Aorta (tissue), 5 donors: Measurements from ENCODE around the gene TAS2R42. TPM values are rescaled to one million over a fixed set of nuclear protein-coding genes. Genes with fewer than 3 reads are reported as not detected.

Experiments
- ATAC-seq: fragments of 200-7000 bp; cut with Tn5 transposase; one replicate; pipeline ENCODE4 v1.9.1; 2022; ENCODE audit warnings: moderate library complexity; ENCODE audit not compliant: low FRiP score
- DNase-seq, 2 donors: peaks; one replicate each; pipeline ENCODE4 v3.0.0-alpha.2; 2020
- H3K27ac ChIP-seq, 2 donors: one replicate each; pipeline ENCODE4 v1.5.1; 2013; ENCODE audit warnings: low read length in 2 of 2, mild to moderate bottlenecking in 2 of 2, moderate library complexity in 2 of 2, control low read depth in 1 of 2, inconsistent platforms in 1 of 2, low read depth in 1 of 2
- H3K27me3 ChIP-seq, 2 donors: one replicate each; pipeline ENCODE4 v1.6.1; 2013; ENCODE audit warnings: control low read depth in 1 of 2, low read length in 1 of 2, mild to moderate bottlenecking in 1 of 2, moderate library complexity in 1 of 2; ENCODE audit not compliant: insufficient read depth in 2 of 2, control insufficient read depth in 1 of 2
- H3K36me3 ChIP-seq, 2 donors: one replicate each; pipeline ENCODE4 v1.6.1; 2013; ENCODE audit warnings: control low read depth in 1 of 2, low read length in 1 of 2, mild to moderate bottlenecking in 1 of 2; ENCODE audit not compliant: insufficient read depth in 2 of 2, control insufficient read depth in 1 of 2
- H3K4me1 ChIP-seq, 2 donors: one replicate each; pipeline ENCODE4 v1.6.1; 2013; ENCODE audit warnings: low read length in 2 of 2, control low read depth in 1 of 2, mild to moderate bottlenecking in 1 of 2, moderate library complexity in 1 of 2; ENCODE audit not compliant: insufficient read depth in 2 of 2, control insufficient read depth in 1 of 2
- H3K4me3 ChIP-seq, 2 donors: one replicate each; pipeline ENCODE4 v1.5.1; 2013; ENCODE audit warnings: low read length in 2 of 2, control low read depth in 1 of 2, mild to moderate bottlenecking in 1 of 2
- H3K9me3 ChIP-seq: one replicate; pipeline ENCODE4 v1.6.1; 2013; ENCODE audit warnings: mild to moderate bottlenecking, low read length; ENCODE audit not compliant: control insufficient read depth
- WGBS, 2 donors: extraction: QIAGEN DNeasy Blood & Tissue Kit; methylation state at CpG; one replicate each; pipeline ENCODE4 v1.1.7; 2013; 5-methylcytosine and 5-hydroxymethylcytosine counted together
- intact Hi-C, 2 donors: fragments of 100-400 bp; cut with DNase I; formaldehyde crosslinking; loops; one replicate each; pipeline versions ENCODE4 v1.14.2 to v1.15.0; 2022
- polyA plus RNA-seq, 2 donors: library from polyadenylated mRNA; stranded (reverse); fragments of 200-250 nt; gene quantifications; one replicate each; pipeline ENCODE4 v1.2.3, GENCODE V29; 2013
- total RNA-seq, 2 donors: library from RNA; stranded (reverse); fragmentation: NEBNext Ultra II Directional; extraction: Animal tissue kit (Norgen Biotek cat#: 25700); gene quantifications; one replicate each; pipeline ENCODE4 v1.2.1, GENCODE V29; 2021
- donor health status: healthy with polysubstance abuse.
- donor health status: Bipolar disorder and iron deficiency.
- donor health status: DM: no; HTN: no; CAD: no.
- donor health status: DM: no; HTN: no; CAD: no.
- donor health status: DM: yes; HTN: yes; CAD: no.

Gene TAS2R42
- total and polyA plus RNA-seq, 4 donors: not detected

DNA sequence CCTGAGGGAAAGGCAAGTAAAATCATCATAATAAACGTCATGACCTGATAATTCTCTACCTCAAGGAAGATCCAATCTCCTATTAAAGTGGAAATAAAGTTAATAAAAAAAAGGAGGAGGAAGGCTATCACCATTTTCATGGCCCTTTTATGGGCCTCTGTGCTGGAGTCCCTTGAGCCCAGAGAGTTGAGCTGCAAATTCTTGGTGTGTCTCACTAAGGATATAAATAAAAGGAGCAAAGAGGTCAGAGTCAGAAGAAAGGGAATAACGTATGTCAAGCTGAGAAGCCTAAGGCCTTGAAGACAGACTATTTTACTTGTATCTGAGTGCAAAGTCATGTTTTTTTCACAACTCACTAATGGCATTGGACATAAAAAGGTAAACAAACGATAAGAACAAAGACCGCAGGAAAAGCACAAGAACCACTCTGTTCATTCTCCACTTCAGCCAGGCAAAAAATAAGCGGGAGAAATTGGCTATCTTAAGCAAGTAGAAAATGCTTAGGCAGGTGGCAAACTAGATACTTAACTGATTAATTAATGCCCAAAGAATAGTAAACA is 27.8 kb downstream of the TAS2R42 start:
- Histone ChIP-seq H3K27ac (no peak overlapping the region), H3K9me3 (no peaks in the 10 kb centered on the region), H3K4me3 (no peak overlapping the region), H3K27me3 (no peaks in the 10 kb centered on the region), H3K36me3 (no peaks in the 10 kb centered on the region), H3K4me1 (no peaks in the 10 kb centered on the region)
- 52 to 53% methylated on average over 5 of the region's 5 CpGs for WGBS, 2 donors
- ATAC-seq (no peak), DNase-seq (no peak)
- intact Hi-C loops: no loop called here

- intact Hi-C loops: no loop called here
- DNase-seq: no peak
- no peaks in the 10 kb centered on the region for H3K27me3 ChIP-seq
- H3K27ac ChIP-seq: no peak overlapping the region
- H3K36me3 ChIP-seq: peaks cover 0 to 2% of the 10 kb centered on the region in 2 donors
- no peak overlapping the region for H3K4me3 ChIP-seq
- no peaks in the 10 kb centered on the region for H3K9me3 ChIP-seq
- 98 to 100% methylated on average over 1 of the region's 1 CpG for WGBS, 2 donors
- H3K4me1 ChIP-seq: no peaks in the 10 kb centered on the region
- ATAC-seq: no peak
Observed at GRCh38 chr12:11154400-11154925, 32.3 kb downstream of the TAS2R42 start.

DNA sequence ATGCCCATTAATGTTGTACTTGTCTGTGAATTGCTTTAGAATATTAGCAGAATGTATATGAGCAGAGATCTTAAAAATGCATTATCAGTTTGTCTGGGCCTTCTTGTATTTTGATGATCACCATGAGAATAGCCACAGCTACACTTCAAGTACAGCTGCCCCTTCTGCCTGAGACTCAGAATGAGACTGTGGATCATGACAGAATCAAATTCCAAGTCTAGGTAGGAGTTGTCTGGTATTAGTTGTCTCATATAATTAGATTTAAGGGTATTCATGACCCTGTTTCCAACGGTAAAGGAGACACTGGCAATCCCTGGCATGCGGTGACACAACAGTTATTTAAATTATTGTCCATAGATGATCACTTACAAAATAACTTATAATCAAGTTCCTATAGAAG is 34.0 kb downstream of the TAS2R42 start:
- H3K4me3 ChIP-seq: no peak overlapping the region

DNA sequence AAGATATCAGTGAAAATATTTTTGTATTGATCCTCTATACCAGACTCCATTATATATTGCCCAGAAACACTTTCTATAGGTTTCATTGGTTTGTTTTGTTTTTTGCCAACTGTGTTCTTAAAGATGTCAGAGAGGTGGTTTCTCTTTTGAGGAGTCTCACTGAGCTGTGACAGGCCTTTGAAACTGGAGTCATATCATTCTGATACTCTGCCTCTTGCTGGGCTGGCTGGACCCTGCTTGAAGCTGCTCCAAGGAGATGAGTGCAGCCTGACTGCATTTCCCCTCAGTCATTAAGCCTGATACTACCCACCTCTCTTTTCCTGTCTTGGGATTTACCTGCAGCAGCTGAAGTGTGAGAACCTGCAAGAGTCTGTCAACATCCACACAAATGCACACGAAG is 35.9 kb downstream of the TAS2R42 start:
- ATAC-seq: no peak

More for the DNA sequence above, 34.0 kb downstream of the TAS2R42 start:
- 88 to 94% methylated on average over 2 of the region's 2 CpGs for WGBS, 2 donors
- intact Hi-C loops: no loop called here
- H3K9me3 ChIP-seq: no peaks in the 10 kb centered on the region
- ATAC-seq (no peak), DNase-seq (no peak)
- no peak overlapping the region for H3K27ac ChIP-seq
- no peaks in the 10 kb centered on the region for H3K4me1 ChIP-seq
- H3K36me3 ChIP-seq: peaks cover 0 to 2% of the 10 kb centered on the region in 2 donors
- no peaks in the 10 kb centered on the region for H3K27me3 ChIP-seq

GRCh38 chr12:11147420-11147819 is 39.3 kb downstream of the TAS2R42 start:
- 98 to 100% methylated on average over 1 of the region's 1 CpG for WGBS, 2 donors

More for the DNA sequence above, 35.9 kb downstream of the TAS2R42 start:
- intact Hi-C loops: no loop called here
- Histone ChIP-seq H3K27ac (no peak overlapping the region), H3K4me1 (no peaks in the 10 kb centered on the region), H3K27me3 (no peaks in the 10 kb centered on the region), H3K4me3 (no peak overlapping the region), H3K36me3 (peaks cover 0 to 2% of the 10 kb centered on the region in 2 donors), H3K9me3 (no peaks in the 10 kb centered on the region)
- WGBS, 2 donors: 35 to 45% methylated on average over 1 of the region's 1 CpG
- DNase-seq: no peak

GRCh38 chr12:11144297-11144696 is 42.4 kb downstream of the TAS2R42 start:
- peaks cover 1% of the 10 kb centered on the region for H3K9me3 ChIP-seq
- ATAC-seq: no peak

More at GRCh38 chr12:11147420-11147819, 39.3 kb downstream of the TAS2R42 start:
- Histone ChIP-seq H3K4me3 (no peak overlapping the region), H3K9me3 (peaks cover 1% of the 10 kb centered on the region), H3K36me3 (peaks cover 0 to 2% of the 10 kb centered on the region in 2 donors), H3K27ac (no peak overlapping the region), H3K4me1 (no peaks in the 10 kb centered on the region), H3K27me3 (no peaks in the 10 kb centered on the region)
- DNase-seq: no peak
- ATAC-seq: no peak
- intact Hi-C loops: no loop called here

GRCh38 chr12:11143352-11143751 is 43.4 kb downstream of the TAS2R42 start:
- no peaks in the 10 kb centered on the region for H3K36me3 ChIP-seq
- no peak overlapping the region for H3K4me3 ChIP-seq
- no peaks in the 10 kb centered on the region for H3K4me1 ChIP-seq
- peaks cover 1% of the 10 kb centered on the region for H3K9me3 ChIP-seq
- WGBS, 2 donors: 49 to 79% methylated on average over 2 of the region's 2 CpGs
- DNase-seq (no peak), ATAC-seq (no peak)
- intact Hi-C loops: no loop called here
- no peaks in the 10 kb centered on the region for H3K27me3 ChIP-seq
- H3K27ac ChIP-seq: no peak overlapping the region

More at GRCh38 chr12:11144297-11144696, 42.4 kb downstream of the TAS2R42 start:
- no peaks in the 10 kb centered on the region for H3K36me3 ChIP-seq
- H3K4me1 ChIP-seq: no peaks in the 10 kb centered on the region
- no peak for DNase-seq
- H3K27ac ChIP-seq: no peak overlapping the region
- WGBS, 2 donors: 77 to 92% methylated on average over 5 of the region's 5 CpGs
- intact Hi-C loops: no loop called here
- no peaks in the 10 kb centered on the region for H3K27me3 ChIP-seq
- no peak overlapping the region for H3K4me3 ChIP-seq

DNA sequence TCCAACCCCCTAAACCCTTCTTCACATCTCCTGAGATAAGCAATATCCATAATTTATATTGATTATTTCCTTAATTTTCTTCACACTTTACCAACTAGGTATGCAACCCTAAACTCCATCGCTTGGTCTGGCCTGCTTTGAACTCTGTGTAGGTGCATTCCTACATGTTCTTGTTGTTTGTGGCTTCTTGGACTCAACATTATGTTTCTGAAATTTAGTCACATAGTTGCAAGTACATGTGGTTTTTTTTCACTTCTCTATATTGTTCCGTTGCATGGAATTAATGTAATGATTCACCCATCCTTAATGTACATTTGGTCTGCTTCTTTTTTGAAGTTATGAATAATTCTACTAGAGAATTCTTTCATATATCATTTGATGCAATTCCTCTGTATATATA is 50.7 kb downstream of the TAS2R42 start:
- intact Hi-C loops: no loop called here
- 47 to 78% methylated on average over 2 of the region's 2 CpGs for WGBS, 2 donors
- Histone ChIP-seq H3K9me3 (no peaks in the 10 kb centered on the region), H3K36me3 (no peaks in the 10 kb centered on the region), H3K4me1 (no peaks in the 10 kb centered on the region), H3K4me3 (no peak overlapping the region), H3K27me3 (no peaks in the 10 kb centered on the region), H3K27ac (no peak overlapping the region)
- ATAC-seq: no peak
- DNase-seq: no peak
